Suprapubic skin (tissue), 4 donors: Measurements from ENCODE around the gene C2orf92. TPM values are rescaled to one million over a fixed set of nuclear protein-coding genes. Genes with fewer than 3 reads are reported as not detected.

Source experiments
- DNase-seq, 2 donors: peaks; one replicate each; pipeline ENCODE4 v3.0.0-alpha.2; 2019; ENCODE audit warnings: low spot score in 2 of 2
- H3K27ac ChIP-seq: fragments of 200-600 bp; sonication (generic); one replicate; pipeline ENCODE4 v1.5.1; 2019
- H3K27me3 ChIP-seq: fragments of 200-600 bp; sonication (generic); one replicate; pipeline ENCODE4 v1.5.1; 2019
- H3K36me3 ChIP-seq: fragments of 200-600 bp; sonication (generic); one replicate; pipeline ENCODE4 v1.5.1; 2019
- H3K4me1 ChIP-seq: fragments of 200-600 bp; sonication (generic); one replicate; pipeline ENCODE4 v1.5.1; 2019
- H3K4me3 ChIP-seq: fragments of 200-600 bp; sonication (generic); one replicate; pipeline ENCODE4 v1.5.1; 2019; ENCODE audit warnings: mild to moderate bottlenecking
- H3K9me3 ChIP-seq: fragments of 200-600 bp; sonication (generic); one replicate; pipeline ENCODE4 v1.5.1; 2019
- EP300 ChIP-seq: sonication (generic); formaldehyde crosslinking; IDR thresholded peaks from one replicate; pipeline ENCODE4 v1.6.1; 2017; ENCODE audit warnings: antibody characterized with exemption
- POLR2A ChIP-seq, 2 donors: fragments of 450-650 bp; IDR thresholded peaks; one replicate each; pipeline ENCODE4 v1.6.1; 2017; ENCODE audit warnings: antibody characterized with exemption in 2 of 2, mild to moderate bottlenecking in 2 of 2, moderate library complexity in 2 of 2
- POLR2AphosphoS5 ChIP-seq, 3 donors: sonication (generic); formaldehyde crosslinking; IDR thresholded peaks; one replicate each; pipeline ENCODE4 v1.6.1; 2017; ENCODE audit warnings: antibody characterized with exemption in 3 of 3
- WGBS: methylation state at CpG from one replicate; pipeline ENCODE4 v1.1.5; 2018; 5-methylcytosine and 5-hydroxymethylcytosine counted together
- total RNA-seq, 4 donors: library from RNA; depleted of rRNA; stranded (reverse); fragments of >200 nt; gene quantifications; one replicate each; pipeline ENCODE4 v1.1.0, GENCODE V29; 2016
- TF ChIP-seq, protein P1 (sequence below), 2 donors: fragments of 200-600 bp in 1 of 2; fragments of 450-650 bp in 1 of 2; sonication (generic) in 1 of 2; IDR thresholded peaks; one replicate each; pipeline ENCODE4 v1.5.1; 2016 to 2019; ENCODE audit warnings: antibody characterized with exemption in 2 of 2, mild to moderate bottlenecking in 1 of 2, moderate library complexity in 1 of 2

The C2orf92 gene
- total RNA-seq, 4 donors from 2014 or later, result 4.5 to 45.7 (median 14.7) TPM

GRCh38 chr2:97749581-97749980, 80.1 kb downstream of the C2orf92 start:
- peaks cover 21% of the 10 kb centered on the region for H3K36me3 ChIP-seq
- H3K9me3 ChIP-seq, result no peaks in the 10 kb centered on the region
- peaks cover 2% of the 10 kb centered on the region for H3K4me1 ChIP-seq
- no peak overlapping the region for H3K4me3 ChIP-seq
- H3K27ac ChIP-seq, result no peak overlapping the region
- no peaks in the 10 kb centered on the region for H3K27me3 ChIP-seq
- 37% methylated on average over 4 of the region's 5 CpGs for WGBS
- peak in 1 of 2 donors; percentile 70 for DNase-seq
- TF ChIP-seq EP300 (no peak), POLR2A (IDR thresholded peaks at IDR 0.05) (no peak), POLR2AphosphoS5 (IDR thresholded peaks at IDR 0.05) (no peak)
- TF ChIP-seq, protein P1, sequence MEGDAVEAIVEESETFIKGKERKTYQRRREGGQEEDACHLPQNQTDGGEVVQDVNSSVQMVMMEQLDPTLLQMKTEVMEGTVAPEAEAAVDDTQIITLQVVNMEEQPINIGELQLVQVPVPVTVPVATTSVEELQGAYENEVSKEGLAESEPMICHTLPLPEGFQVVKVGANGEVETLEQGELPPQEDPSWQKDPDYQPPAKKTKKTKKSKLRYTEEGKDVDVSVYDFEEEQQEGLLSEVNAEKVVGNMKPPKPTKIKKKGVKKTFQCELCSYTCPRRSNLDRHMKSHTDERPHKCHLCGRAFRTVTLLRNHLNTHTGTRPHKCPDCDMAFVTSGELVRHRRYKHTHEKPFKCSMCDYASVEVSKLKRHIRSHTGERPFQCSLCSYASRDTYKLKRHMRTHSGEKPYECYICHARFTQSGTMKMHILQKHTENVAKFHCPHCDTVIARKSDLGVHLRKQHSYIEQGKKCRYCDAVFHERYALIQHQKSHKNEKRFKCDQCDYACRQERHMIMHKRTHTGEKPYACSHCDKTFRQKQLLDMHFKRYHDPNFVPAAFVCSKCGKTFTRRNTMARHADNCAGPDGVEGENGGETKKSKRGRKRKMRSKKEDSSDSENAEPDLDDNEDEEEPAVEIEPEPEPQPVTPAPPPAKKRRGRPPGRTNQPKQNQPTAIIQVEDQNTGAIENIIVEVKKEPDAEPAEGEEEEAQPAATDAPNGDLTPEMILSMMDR (IDR thresholded peaks at IDR 0.05), result no peak

DNA sequence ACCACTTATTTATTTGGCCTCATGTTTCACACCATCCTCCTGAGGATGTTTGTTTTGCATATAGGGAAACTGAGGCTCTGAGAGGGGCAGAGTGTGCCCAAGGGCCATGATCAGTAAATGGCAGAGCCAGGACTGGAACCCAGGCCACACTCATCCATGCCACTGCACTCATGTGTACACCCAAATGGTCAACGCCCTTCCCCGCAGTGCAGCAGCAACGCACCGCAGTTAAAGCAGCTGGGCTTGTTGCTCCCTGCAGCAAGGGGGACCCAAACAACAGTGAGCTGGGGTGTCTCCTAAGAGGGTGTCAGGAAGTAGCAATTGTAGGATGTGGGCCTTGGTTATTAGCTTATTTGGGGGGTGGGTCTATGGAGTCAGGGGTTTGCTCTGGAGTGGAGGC, 80.5 kb downstream of the C2orf92 start:
- peak in 1 of 2 donors; percentile 26 for DNase-seq
- Histone ChIP-seq H3K36me3 (peaks cover 21% of the 10 kb centered on the region), H3K9me3 (no peaks in the 10 kb centered on the region), H3K27me3 (no peaks in the 10 kb centered on the region), H3K4me1 (peaks cover 3% of the 10 kb centered on the region), H3K27ac (no peak overlapping the region), H3K4me3 (no peak overlapping the region)
- 94% methylated on average over 4 of the region's 4 CpGs for WGBS
- TF ChIP-seq EP300 (no peak), POLR2AphosphoS5 (IDR thresholded peaks at IDR 0.05) (no peak)
- TF ChIP-seq, protein P1 (IDR thresholded peaks at IDR 0.05), result no peak

- 46% methylated on average over 3 of the region's 3 CpGs for WGBS
- H3K9me3 ChIP-seq, result no peaks in the 10 kb centered on the region
- no peaks in the 10 kb centered on the region for H3K27me3 ChIP-seq
- no peak overlapping the region for H3K4me3 ChIP-seq
- peak in 1 of 2 donors; percentile 44 for DNase-seq
- H3K36me3 ChIP-seq, result peaks cover 38% of the 10 kb centered on the region
- TF ChIP-seq, protein P1 (IDR thresholded peaks at IDR 0.05), result no peak
- TF ChIP-seq POLR2A (IDR thresholded peaks at IDR 0.05) (no peak), POLR2AphosphoS5 (IDR thresholded peaks at IDR 0.05) (no peak), EP300 (no peak)
- no peak overlapping the region for H3K27ac ChIP-seq
- peaks cover 13% of the 10 kb centered on the region for H3K4me1 ChIP-seq
These were observed 82.2 kb downstream of the C2orf92 start for GRCh38 chr2:97751752-97752151.

Other genes starting within 250 kb of the C2orf92 start
- 100 to 1,000 TPM in 1 of 4 donors, 10 to 100 TPM in 3; 13.8 to 112 (median 20.9) TPM for gene ANKRD36B, start 79.8 kb upstream of the C2orf92 start, total RNA-seq
- 100 to 1,000 TPM; 260 to 595 (median 427) TPM for gene COX5B, start 23.7 kb upstream of the C2orf92 start, total RNA-seq
- 10 to 100 TPM; 54.9 to 89.1 (median 74.4) TPM for gene ACTR1B, start 5.7 kb upstream of the C2orf92 start, total RNA-seq
- 1 to 10 TPM; 1.1 to 5.5 (median 2.2) TPM for gene ZAP70, start 43.9 kb downstream of the C2orf92 start, total RNA-seq